SIG-M5 treated with dmso at 0.1 percent for 504 hours (cell line): ENCODE results near the gene NEURL1B.
A peak's percentile ranks its signal among the peaks of the same experiment; 100 is the strongest.
"Not testable (repeated sequence)": the region's sequence is repeated elsewhere in the genome, so short reads cannot be mapped to it uniquely, and the experiment has no call there.

Source experiments
- DNase-seq: peaks from one replicate; lab custom pipeline; 2025; ENCODE audit not compliant: unreplicated experiment; lab: John Stamatoyannopoulos, UW

Gene NEURL1B

GRCh38 chr5:172648013-172648381, 6.9 kb downstream of the NEURL1B start:
- DNase-seq = peak; percentile 52

GRCh38 chr5:172648755-172649154, 7.7 kb downstream of the NEURL1B start:
- DNase-seq = no peak

GRCh38 chr5:172656496-172656895, 15.4 kb downstream of the NEURL1B start:
- not testable (repeated sequence) for DNase-seq

- not testable (repeated sequence) for DNase-seq
These were observed 16.6 kb downstream of the NEURL1B start for GRCh38 chr5:172657524-172658233.

GRCh38 chr5:172658391-172658790, 17.3 kb downstream of the NEURL1B start:
- no peak for DNase-seq

- DNase-seq = no peak
These were observed 18.0 kb downstream of the NEURL1B start for GRCh38 chr5:172658961-172659501.

- peak; percentile 53 for DNase-seq
These were observed 18.5 kb downstream of the NEURL1B start for GRCh38 chr5:172659570-172659908.

- DNase-seq = peak; percentile 53
These were observed 19.0 kb downstream of the NEURL1B start for GRCh38 chr5:172659909-172660628.

GRCh38 chr5:172660974-172661373, 19.9 kb downstream of the NEURL1B start:
- no peak for DNase-seq

GRCh38 chr5:172661526-172661925, 20.5 kb downstream of the NEURL1B start:
- no peak for DNase-seq

- no peak for DNase-seq
These were observed 21.5 kb downstream of the NEURL1B start for GRCh38 chr5:172662596-172662995.

- no peak for DNase-seq
These were observed 23.0 kb downstream of the NEURL1B start for GRCh38 chr5:172664018-172664417.

- DNase-seq = no peak
These were observed 23.8 kb downstream of the NEURL1B start for GRCh38 chr5:172664681-172665541.

GRCh38 chr5:172666251-172666650, 25.2 kb downstream of the NEURL1B start:
- DNase-seq = peak; percentile 27

GRCh38 chr5:172667786-172668593, 26.9 kb downstream of the NEURL1B start:
- no peak for DNase-seq

GRCh38 chr5:172668594-172669071, 27.6 kb downstream of the NEURL1B start:
- no peak for DNase-seq

- no peak for DNase-seq
These were observed 28.4 kb downstream of the NEURL1B start for GRCh38 chr5:172669386-172670004.

- DNase-seq = no peak
These were observed 28.9 kb downstream of the NEURL1B start for GRCh38 chr5:172670005-172670402.

- DNase-seq = no peak
These were observed 29.4 kb downstream of the NEURL1B start for GRCh38 chr5:172670444-172670843.

GRCh38 chr5:172671091-172671490, 30.0 kb downstream of the NEURL1B start:
- DNase-seq = no peak
